HG03432 (cell line): ENCODE measurements around the gene ABHD15.

ENCODE experiments used
- ATAC-seq: cut with Tn5 transposase; IDR thresholded peaks from one replicate; pipeline ENCODE4 v1.9.1; 2021; ENCODE audit warnings: mild to moderate bottlenecking, moderate library complexity; ENCODE audit not compliant: unreplicated experiment

Gene ABHD15

DNA sequence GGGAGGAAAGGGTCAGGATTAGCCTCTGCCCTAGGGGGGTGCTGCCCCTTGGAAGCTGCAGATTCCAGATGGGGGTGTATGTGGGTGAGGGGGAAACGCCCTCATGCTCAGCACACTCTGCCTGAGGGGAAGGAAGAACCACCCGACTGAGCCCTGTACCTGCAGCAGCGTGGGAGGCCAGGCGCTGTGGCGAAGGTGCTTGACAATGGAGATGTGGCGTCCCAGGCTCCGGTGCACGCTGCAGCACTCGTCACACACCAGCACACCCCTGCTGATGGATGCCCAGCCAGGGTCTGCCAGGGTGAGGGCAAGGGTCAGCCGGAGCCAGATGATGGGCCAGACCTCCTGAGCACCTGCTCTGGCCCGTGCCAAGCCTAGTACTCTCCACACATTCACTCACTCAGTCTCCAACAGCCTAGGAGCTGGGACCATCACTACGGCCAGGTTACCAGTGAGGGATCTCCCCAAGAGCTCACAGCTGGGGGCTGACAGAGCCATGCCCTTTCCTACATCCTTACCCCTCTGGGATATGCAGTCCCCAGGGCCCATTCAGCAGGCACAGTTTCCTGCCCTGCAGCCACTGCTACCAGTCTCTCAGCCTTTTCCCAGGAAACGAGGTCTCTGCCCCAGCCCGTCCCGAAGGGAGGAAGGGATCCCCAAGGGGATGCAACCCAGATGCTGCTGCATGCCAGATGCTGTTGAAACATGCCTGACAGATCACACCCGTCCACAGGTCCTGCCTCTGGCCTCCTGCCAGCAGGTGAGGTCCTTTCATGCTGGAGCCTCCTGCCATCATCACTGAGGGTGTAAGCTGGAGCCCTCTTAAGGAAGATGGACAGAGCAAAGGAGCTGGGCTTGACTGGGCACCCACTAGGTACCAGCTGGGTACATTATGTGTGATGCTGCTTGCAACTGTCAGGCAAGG lies 16.7 kb upstream of the ABHD15 start:
- no peak for ATAC-seq

DNA sequence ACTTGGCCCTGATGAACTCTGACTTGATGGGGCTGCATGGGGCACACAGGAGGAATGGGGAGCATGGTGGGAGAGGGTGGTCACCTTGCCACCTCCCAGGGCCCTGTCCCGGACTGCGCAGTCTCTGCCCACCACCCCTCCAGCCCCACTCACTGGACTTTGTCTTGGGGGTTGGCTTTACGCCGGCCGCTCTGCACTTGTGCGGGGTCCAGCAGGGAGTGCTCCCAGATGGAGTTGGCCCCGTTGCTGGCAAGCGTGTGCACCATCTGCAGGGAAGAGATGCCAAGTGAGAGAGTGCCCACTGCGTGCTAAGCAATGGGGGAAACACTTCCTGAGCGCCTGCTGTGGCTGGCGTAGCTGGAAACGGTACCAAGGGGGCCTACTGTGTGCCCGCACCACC lies 15.9 kb upstream of the ABHD15 start:
- ATAC-seq: no peak

DNA sequence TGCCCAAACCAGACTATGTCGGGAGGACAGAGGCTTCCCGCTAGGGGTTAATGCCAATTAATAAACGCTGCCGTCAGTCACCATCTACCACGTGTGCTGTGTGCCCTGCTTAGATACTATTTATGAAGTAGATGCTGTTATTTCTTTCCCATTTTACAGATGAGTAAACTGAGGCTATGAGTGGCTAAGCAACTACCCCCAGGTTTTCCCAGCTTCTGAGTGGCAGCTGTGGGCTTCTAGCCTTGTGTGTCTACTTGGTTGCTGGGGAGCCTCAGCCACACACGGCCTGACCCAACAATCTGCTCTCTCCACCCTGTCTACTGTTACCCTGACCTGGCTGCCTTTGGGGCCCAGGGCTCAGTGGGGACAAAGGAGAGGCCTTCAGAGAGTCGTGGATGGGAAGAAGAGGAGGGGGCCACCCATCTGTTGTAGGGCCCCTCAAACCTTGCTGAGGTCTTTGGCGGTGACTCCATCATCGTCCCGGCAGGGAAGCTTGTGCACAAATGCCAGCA lies 15.5 kb upstream of the ABHD15 start:
- no peak for ATAC-seq

DNA sequence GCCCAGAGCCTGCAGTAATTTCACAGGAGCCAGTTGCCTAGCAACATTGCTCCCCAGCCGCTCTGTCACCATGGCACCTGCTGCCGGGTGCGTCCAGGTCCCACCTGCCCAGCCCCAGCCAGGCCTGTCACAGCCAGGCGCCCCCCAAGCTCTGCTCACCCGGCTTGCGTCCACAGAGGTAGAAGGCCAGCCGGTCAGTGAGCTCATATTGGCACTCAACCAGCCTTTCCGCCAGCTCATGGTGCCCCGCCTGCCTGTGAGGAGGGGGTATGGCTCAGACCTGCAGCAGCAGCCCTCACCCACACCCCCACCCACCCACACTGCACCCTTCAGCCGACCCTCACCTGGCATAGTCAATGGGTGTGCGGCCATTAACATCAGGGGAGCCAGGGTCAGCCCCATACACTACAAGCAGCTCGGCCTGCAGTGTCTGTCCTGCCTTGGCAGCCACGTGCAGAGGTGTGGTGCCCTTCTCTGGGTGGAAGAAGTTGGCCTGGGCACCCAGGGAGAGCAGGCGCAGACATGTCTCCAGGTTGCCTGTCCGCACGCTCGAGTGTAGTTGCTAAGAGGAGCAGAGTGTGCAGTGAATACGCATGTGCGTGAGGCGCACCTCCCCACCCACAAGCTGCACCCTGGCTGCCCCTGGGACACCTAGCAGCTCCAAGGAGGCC lies 14.9 kb upstream of the ABHD15 start:
- no peak for ATAC-seq

DNA sequence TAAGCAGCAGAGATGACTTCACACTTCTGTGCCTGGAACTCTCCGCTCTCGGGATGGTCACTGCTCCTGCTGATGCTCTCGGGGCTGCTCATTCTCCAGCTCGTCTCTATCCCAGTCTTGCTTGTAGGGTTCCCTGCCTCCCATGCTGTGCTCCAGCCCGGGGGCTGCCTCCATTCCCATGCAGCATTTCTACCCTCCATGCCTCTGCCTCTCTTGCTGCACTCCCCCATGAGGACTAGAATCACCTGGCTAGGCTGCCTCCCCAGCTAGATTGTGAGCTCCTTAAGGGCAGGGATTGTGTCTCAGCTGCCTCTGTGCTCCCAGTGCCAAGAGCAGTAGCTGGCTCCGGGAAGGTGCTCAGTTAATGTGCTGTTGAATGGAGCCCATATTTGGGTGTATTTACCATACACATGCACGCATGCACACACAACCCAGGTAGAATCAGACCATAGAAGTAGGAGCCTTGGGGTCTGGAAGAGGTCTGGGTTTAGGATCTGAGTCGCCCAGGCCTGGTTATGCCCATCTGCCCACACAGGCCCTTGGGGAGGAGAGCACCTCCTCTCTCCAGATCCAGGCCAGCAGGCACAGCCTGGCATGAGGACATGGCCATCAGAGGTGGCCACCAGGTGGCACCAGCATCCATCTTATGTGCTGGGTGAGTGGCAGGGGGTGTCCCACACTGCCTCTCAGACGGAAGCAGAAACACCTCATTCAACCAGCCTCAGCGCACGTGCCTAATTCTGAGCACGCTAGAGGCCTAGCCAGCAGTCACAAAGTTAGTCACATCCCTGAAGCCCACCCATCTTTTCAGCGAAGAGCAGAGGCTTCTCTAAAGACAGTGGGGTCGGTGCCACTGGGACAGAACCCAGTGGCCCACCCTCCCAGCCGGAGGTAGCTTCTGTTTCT lies 13.3 kb upstream of the ABHD15 start:
- ATAC-seq: peak; percentile 69

DNA sequence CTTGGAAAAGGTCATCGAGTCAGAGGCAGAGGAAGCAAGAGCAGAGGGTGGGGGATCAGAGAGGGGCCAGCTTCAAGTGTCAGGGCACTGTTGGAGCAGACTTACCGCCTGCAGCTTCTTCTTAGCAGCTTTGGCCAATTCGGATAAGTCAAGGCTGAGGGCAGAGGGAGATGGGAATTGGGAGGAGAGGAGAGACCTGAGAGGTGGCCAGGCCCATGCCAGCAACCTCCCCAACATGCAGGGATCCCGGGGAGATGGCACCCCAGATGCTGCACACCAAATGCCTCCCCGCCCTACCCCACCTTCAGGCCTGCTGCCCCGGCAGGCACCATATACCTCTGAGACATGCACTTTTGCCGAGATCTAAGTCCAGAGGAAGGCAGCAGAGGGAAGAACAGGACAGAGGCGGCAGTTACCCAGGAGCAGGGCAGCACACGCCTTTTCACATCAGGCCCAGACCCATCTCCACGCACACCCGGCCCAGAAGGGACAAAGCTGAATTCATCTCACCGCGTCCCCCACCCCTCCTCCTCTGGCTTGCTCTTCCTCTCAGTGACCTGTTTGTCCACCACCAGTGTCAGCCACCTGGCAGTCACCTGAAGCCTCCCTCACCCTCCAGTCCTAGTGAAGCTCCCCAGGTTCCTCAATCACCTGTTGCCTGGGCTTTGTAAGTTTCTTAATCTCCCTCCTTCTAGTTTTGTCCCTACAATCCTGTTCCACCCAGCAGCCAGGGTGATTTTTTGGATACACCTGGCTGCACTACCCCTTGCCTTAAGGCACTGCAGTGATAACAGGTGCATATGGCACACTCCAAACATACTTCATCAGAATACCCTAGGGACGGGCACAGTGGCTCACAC lies 12.0 kb upstream of the ABHD15 start:
- ATAC-seq: no peak

DNA sequence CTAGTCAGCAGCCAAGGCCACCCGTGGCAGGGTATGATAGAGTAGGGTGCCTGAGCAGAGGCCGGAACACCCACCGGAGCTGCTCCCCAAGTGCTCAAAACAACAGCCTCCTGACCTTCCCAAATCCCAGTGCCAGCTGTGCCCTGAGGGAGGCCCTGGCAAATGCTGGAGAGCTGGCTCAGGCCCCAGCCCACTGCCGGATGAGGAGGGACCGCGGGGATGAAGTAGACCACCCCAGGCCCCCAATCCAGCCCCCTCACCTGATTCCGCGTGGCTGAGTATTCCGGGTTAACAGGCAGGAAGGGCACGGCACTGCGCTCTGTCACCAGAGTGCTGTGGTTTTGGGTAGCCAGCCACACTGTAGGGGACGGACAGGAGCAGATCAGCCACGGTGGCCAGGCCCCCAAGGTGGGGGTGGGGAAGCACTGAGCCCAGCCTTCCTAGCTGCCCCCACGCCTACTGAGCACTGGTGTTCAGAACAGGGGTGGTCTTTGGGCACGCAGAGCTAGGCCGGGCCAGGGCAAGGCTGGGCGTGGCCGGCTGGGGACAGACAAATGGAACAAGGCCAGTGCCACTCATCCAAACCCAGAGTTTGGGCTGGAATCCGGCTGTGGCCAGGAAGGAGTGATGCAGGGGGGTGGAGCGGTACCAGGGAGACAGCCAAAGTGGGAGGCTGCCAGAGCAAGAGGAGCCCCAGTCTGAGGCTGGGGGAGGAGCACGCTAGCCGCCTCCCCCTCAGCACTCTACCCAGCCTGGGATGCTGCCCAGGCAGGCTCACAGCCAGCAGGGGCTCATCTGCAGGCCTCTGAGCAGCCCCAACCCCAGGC lies 10.8 kb upstream of the ABHD15 start:
- no peak for ATAC-seq

DNA sequence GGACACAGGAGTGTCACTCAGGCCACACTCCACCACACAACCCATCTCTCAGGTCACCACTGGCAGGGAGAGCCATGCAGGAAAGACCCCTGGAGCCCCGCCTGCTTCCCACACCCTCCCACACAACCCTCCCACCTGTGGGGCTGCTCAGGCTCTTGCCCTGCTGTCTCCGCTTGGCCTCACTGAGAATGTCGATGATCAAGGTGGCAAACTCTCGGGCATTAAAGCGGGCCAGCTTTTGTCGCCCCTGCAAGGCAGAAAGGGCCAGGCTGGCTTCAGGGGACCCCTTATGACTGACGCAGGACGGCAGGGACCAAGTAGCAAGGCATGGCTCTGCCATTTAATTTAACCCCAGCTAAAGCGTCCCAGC lies 10.1 kb upstream of the ABHD15 start:
- no peak for ATAC-seq

DNA sequence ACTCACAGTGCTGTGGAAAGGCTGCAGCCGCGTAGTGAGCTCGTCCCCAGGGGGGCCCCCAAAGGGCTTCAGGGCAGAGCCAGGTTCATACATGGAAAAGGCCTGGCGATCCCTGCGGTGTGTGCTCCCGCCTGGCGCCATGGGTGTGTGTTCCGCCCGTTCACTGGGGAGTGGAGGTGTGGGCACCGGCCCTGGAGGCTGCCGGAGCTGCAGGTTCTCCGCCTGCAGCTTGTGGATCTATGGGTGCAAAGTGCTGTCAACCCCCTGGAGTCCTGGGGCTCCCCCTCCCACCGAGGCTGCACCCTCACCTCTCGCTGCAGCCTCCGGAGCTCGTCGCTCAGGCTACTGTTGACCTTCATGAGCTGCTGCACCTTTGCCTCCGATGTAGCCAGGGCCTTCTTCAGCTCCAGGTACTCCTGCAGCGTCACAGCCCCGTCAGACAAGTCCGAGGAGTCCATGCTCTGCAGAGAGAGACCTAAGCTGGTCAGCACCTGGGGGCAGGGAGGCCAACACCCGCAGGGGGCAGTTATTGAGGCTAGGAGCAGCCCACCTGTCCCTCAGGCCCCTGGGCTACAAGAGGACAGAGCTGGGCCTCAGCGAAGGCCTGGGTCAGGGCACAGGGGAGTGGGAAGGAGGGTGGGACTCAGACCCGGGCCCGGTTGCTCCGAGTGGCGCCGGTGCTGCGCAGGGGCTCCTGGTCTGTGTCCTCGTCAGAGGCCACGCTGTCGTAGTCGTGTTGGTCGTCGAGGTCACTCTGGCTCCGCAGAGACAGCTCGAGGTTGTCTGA lies 9.6 kb upstream of the ABHD15 start:
- ATAC-seq: no peak

DNA sequence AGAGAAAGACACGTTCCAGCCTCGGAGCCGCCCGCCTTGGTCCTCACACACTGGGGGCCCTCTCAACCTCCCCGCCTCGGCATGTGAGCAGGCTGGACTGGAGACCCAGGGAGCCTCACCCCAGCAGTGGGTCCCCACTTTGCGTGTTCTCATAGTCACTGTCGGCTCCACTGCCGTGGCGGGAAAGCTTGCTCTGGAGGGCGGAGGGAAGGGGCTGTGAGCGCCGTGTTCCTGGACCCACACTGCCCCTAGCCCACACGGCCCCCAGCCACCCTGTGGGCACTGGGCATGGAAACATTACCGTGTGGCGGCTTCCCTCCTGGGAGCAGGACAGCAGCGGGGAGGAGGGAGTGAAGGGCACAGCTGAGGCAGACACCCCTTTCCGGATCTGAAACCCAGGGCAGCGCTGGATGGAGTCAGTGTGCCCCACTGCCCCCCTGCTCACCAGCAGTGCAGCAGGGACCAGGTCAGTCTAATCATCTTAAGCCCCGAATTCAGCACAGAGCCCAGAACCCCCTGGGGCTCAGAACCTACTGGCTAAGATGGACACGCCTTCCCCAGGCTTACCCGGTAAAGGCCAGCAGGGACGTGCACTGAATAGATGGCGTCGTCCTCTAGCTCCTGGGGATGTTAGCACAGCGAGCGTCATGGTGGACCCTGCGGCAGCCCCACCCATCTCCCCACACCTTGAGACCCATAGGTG lies 8.8 kb upstream of the ABHD15 start:
- ATAC-seq: no peak

DNA sequence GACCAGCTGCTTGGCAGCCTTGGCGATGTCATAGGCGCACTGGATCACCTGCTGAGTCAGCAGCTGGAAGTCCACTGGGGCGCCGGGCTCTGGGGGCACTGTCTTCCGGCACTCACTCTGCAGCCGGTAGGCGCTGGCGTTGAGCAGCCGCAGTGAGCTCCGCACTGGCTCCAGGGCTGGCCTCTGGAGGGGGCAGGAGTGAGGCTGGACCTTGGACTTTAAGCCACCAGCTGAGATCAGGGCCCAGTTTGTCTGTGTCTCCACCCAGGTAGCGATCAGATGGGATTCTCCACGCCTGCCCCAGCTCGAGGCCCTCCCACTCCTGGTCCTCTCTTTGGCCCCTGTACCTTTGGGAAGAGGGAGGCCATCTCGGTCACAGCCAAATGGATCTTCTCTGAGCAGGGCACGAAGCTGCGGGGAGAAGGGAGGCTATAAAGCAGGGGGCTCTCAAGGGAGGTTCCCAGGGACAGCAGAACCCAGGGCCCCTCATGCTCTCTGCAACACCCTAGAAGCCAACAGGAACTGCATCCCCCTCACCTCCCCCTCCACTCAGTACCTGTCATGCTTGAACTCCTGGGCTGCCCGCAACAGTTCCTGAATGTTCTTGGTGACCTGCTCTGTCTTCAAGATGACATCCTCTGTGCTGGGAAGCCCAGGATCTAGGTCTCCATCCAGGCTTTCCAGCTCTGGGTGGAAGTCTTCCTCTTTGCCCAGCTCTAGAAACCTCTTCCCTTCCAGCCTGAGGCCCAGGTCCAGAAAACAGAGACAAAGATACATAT lies 8.1 kb upstream of the ABHD15 start:
- ATAC-seq: no peak

DNA sequence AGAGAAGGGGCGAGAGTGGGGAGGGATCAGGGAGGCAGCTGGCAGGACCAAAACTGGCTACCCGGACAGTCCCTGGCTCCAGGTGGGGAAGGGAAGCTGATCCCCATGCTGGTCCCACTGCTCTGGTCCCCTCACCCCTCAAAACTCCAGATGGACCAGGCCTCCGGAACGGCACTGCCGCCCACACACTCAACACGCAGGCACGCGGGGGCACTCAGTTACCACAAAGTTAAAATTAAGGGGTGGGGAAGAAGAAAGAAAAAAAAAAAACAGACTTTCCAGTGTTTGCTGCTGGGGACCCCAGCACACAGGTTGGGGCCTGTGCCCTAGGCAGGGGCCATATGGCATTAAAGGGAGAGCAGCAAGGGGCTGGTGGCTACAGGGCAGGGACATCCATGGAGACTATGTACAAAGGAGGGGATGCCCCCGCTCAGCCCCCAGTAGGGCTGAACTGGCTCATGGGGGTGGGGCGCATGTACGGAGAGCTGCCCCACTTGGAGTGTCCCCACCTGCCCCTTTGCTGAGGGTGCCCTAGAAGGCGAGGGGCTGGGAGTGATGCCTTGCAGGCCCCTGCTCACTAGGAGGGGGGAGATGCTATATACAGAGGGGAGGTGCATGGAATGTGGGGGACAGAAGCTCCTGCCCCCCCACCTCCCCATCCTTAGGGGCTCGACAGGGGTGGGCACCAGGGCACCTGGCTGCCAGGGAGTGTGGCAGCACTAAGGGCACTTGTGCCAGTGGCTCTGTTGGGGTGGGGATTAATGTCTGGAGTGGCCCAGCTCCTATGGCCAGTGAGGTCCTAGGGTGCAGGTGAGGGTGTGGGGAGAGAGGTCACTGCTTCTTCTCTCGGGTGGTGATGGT lies 7.3 kb upstream of the ABHD15 start:
- ATAC-seq: no peak

DNA sequence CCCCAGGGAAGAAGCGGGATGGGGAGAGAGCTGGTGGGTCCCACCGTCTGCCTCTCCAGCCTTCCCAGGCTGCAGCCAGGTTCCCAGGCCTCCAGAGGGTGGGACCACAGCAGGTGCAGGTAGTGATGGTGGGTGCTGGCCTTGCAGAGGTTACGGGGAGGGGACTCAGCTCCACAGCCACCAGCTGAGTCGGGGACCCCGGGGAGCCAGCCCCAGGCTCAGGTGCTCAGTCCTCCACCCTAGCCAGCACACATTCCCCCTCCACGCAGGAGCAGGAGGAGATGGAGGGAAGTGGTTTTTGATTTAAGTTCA lies 6.7 kb upstream of the ABHD15 start:
- no peak for ATAC-seq

DNA sequence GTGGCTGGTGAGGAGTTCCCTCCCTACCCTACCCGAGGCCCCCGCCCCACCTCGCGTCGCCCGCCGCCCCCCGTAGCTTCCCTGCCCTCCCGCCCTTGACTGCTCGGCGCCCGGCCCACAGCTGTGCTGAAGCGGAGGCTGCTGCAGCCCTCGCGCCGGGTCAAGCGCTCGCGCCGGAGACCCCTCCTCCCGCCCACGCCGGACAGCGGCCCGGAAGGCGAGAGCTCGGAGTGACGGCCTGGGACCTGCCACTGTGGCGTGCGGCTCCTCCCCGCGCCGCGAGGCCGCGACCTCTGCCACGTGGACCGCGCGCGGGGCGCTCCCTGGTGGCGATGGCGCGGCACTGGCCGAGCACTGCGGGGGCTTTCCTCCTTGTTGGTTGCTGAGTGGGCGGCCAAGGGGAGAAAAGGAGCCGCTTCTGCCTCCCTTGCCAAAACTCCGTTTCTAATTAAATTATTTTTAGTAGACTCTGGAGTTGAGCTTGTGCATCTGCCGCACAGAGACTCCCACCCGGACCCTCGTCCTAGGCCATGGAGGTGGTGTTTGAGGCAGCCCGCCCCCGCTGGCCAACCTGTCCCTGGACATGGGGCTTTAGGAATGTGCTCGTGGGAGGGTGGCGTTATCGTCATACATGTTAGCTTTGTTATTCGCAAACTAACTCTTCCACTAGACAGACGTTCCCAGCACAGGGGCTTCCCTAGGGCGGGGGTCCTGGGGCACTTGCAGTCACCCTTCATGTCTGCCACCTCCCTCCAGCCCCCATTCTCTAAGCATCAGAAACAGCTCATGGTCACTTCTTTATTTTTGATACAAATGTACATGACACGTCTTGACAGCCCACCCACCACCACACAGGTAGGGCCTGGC lies 6.1 kb upstream of the ABHD15 start:
- ATAC-seq: no peak

DNA sequence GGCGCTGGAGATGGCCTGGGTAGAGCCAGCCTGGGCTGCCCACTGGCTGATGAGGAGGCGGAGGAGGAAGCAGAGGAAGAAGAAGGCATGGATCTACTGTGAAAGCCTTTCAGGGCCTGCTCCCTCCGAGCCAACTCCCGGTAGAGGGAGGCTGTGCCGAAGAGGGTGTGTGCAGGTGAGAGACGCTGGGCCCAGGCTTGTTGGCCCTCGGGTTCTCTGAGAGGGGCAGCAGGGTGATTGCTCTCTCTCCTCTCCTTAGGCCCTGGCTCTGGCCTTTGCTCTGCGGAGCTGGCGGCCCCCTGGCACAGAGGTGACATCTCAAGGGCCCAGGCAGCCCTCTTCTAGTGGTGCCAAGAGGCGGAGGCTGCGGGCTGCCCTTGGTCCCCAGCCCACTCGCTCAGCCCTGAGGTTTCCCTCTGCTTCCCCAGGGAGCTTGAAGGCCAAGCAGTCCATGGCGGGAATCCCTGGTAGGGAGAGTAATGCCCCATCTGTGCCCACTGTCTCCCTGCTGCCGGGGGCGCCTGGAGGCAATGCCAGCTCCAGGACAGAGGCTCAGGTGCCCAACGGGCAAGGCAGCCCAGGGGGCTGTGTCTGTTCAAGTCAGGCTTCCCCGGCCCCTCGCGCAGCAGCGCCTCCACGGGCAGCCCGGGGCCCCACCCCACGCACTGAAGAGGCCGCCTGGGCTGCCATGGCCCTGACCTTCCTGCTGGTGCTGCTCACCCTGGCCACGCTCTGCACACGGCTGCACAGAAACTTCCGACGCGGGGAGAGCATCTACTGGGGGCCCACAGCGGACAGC lies 5.2 kb upstream of the ABHD15 start:
- ATAC-seq: no peak
